HepG2 (cell line): ENCODE data around the gene CCDC54. TPM values are rescaled to one million over a fixed set of nuclear protein-coding genes. Genes with fewer than 3 reads are reported as not detected.

Experiments
- ATAC-seq: fragments of 200-7000 bp; cut with Tn5 transposase; 3 replicates; pipeline ENCODE4 v1.9.1; 2020; ENCODE audit warnings: mild to moderate bottlenecking, moderate library complexity
- BruUV-seq: library from RNA; stranded (reverse); fragments of 400-500 nt; replicated peaks from 2 replicates; lab custom pipeline; 2021; lab: Mats Ljungman, UMichigan
- CTCF ChIA-PET: fragments of 300-600 bp; formaldehyde crosslinking; extraction: SDS; loops from one replicate; lab custom pipeline; 2021; ENCODE audit warnings: low total read pairs, inconsistent platforms, low intra/inter-chr PET ratio; lab: Yijun Ruan, JAX
- POLR2A ChIA-PET: fragments of 350-600 bp; sonication (Branson Sonifier 250); formaldehyde crosslinking; loops from one replicate; lab custom pipeline; 2020; ENCODE audit warnings: antibody characterized with exemption, inconsistent platforms; lab: Yijun Ruan, JAX
- DNase-seq: peaks from one replicate; pipeline ENCODE4 v3.0.0-alpha.2; 2015; ENCODE audit warnings: low spot score
- FAIRE-seq: peaks from 3 replicates; lab custom pipeline; 2011; peaks lifted over from hg19 to GRCh38; lab: Jason Lieb, UNC
- H2AFZ ChIP-seq: one replicate; pipeline ENCODE4 v1.6.1; 2011; ENCODE audit warnings: low read length, inconsistent platforms
- H3K27ac ChIP-seq: fragments of 300-600 bp; 3 replicates; pipeline ENCODE4 v1.8.0; 2011; ENCODE audit warnings: mixed run types, mild to moderate bottlenecking, mixed read lengths, low read length, inconsistent platforms; ENCODE audit not compliant: insufficient read depth; ENCODE audit errors: extremely low read length
- H3K27me3 ChIP-seq, 2 experiments: fragments of 200-600 bp in 1 of 2; 2 replicates in 1 of 2; 3 replicates in 1 of 2; pipeline versions ENCODE4 v1.6.0 to v1.8.0; 2011; ENCODE audit warnings: low read length in 2 of 2, mild to moderate bottlenecking in 2 of 2, moderate library complexity in 2 of 2, inconsistent platforms in 1 of 2; ENCODE audit not compliant: insufficient read depth in 2 of 2, control insufficient read depth in 1 of 2
- H3K36me3 ChIP-seq, 2 experiments: fragments of 200-600 bp in 1 of 2; replicated peaks in 1 of 2; 2 replicates in 1 of 2; 3 replicates in 1 of 2; pipeline versions ENCODE4 v1.5.1 to v1.8.0; 2011; ENCODE audit warnings: low read length in 2 of 2, inconsistent platforms in 1 of 2; ENCODE audit not compliant: insufficient read depth in 2 of 2, control insufficient read depth in 1 of 2
- H3K4me1 ChIP-seq: 2 replicates; pipeline ENCODE4 v1.5.1; 2012; ENCODE audit warnings: low read length, inconsistent platforms; ENCODE audit not compliant: insufficient read depth
- H3K4me2 ChIP-seq: 2 replicates; pipeline ENCODE4 v1.6.0; 2011; ENCODE audit warnings: low read depth, low read length, inconsistent platforms
- H3K4me3 ChIP-seq, 3 experiments: fragments of 200-600 bp in 1 of 3; sonication (generic), shearing (Covaris generic) in 1 of 3; replicated peaks in 1 of 3; 2 replicates each; pipeline ENCODE4 v1.5.1; 2011 to 2016; ENCODE audit warnings: low read length in 3 of 3, inconsistent platforms in 2 of 3, low read depth in 2 of 3, mild to moderate bottlenecking in 2 of 3, control low read depth in 1 of 3, mixed read lengths in 1 of 3; ENCODE audit not compliant: insufficient read depth in 1 of 3
- H3K79me2 ChIP-seq: one replicate; pipeline ENCODE4 v1.6.1; 2011; ENCODE audit warnings: low read length, inconsistent platforms; ENCODE audit not compliant: insufficient read depth
- H3K9ac ChIP-seq: 2 replicates; pipeline ENCODE4 v1.6.0; 2011; ENCODE audit warnings: mild to moderate bottlenecking, low read depth, low read length, inconsistent platforms; ENCODE audit not compliant: insufficient read depth
- H3K9me3 ChIP-seq: 2 replicates; pipeline ENCODE4 v1.5.1; 2012; ENCODE audit warnings: mild to moderate bottlenecking, low read length
- H4K20me1 ChIP-seq: 2 replicates; pipeline ENCODE4 v1.6.0; 2011; ENCODE audit warnings: inconsistent platforms, mild to moderate bottlenecking, low read length, moderate library complexity; ENCODE audit not compliant: insufficient read depth
- CC2D1A ChIP-seq: sonication (generic); formaldehyde crosslinking; IDR thresholded peaks from 2 replicates; pipeline ENCODE4 v1.8.1; 2023; ENCODE audit warnings: mild to moderate bottlenecking, missing genetic modification reagents
- EZH2 ChIP-seq: conservative IDR thresholded peaks from 2 replicates; pipeline ENCODE4 v1.6.1; 2012; ENCODE audit warnings: mild to moderate bottlenecking, low read depth, low read length, moderate library complexity
- IKZF1 ChIP-seq: fragments of 450-650 bp; IDR thresholded peaks from 2 replicates; pipeline ENCODE4 v1.7.1; 2016
- NBN ChIP-seq: fragments of 450-650 bp; conservative IDR thresholded peaks from 2 replicates; pipeline ENCODE4 v1.6.1; 2017
- NFIB ChIP-seq: sonication (generic); formaldehyde crosslinking; IDR thresholded peaks from 2 replicates; pipeline ENCODE4 v1.9.0; 2021; ENCODE audit warnings: missing genetic modification reagents, mild to moderate bottlenecking, borderline replicate concordance
- NR2F1 ChIP-seq, 2 experiments: fragments of 450-650 bp in 1 of 2; formaldehyde crosslinking in 1 of 2; IDR thresholded peaks; 2 replicates each; pipeline versions ENCODE4 v1.5.0 to v1.6.1; 2016 to 2020; ENCODE audit warnings: mild to moderate bottlenecking in 1 of 2, missing compliant biosample characterization in 1 of 2, missing genetic modification reagents in 1 of 2, moderate library complexity in 1 of 2
- SETDB1 ChIP-seq: sonication (generic); formaldehyde crosslinking; IDR thresholded peaks from 2 replicates; pipeline ENCODE4 v1.5.1; 2020; ENCODE audit warnings: missing genetic modification reagents, mild to moderate bottlenecking, borderline replicate concordance
- SP1 ChIP-seq, 2 experiments: fragments of 450-650 bp in 1 of 2; sonication (generic) in 1 of 2; formaldehyde crosslinking in 1 of 2; IDR thresholded peaks; 2 replicates each; pipeline versions ENCODE4 v1.4.0 to v1.6.1; 2016 to 2020; ENCODE audit warnings: missing genetic modification reagents in 1 of 2
- SRY ChIP-seq: sonication (generic); formaldehyde crosslinking; IDR thresholded peaks from 2 replicates; pipeline ENCODE4 v1.8.0; 2022; ENCODE audit warnings: mild to moderate bottlenecking, missing genetic modification reagents
- SYNCRIP ChIP-seq: fragments of 200-400 bp; formaldehyde crosslinking; IDR thresholded peaks from 2 replicates; pipeline ENCODE4 v1.6.1; 2018; ENCODE audit warnings: mild to moderate bottlenecking, low read depth, low read length; ENCODE audit not compliant: insufficient read depth
- ZFP37 ChIP-seq: sonication (generic); formaldehyde crosslinking; IDR thresholded peaks from 2 replicates; pipeline ENCODE4 v1.4.0; 2020; ENCODE audit warnings: missing genetic modification reagents, borderline replicate concordance
- ZFYVE20 ChIP-seq: sonication (generic); formaldehyde crosslinking; IDR thresholded peaks from 2 replicates; pipeline ENCODE4 v1.8.0; 2023; ENCODE audit warnings: low read depth, mild to moderate bottlenecking, moderate library complexity, missing genetic modification reagents, borderline replicate concordance
- ZNF17 ChIP-seq: sonication (generic); formaldehyde crosslinking; IDR thresholded peaks from 2 replicates; pipeline ENCODE4 v1.5.0; 2020; ENCODE audit warnings: mild to moderate bottlenecking, missing genetic modification reagents
- ZNF205 ChIP-seq: IDR thresholded peaks from 2 replicates; pipeline ENCODE4 v1.6.1; 2018; ENCODE audit warnings: missing biosample characterization, missing genetic modification reagents
- ZNF274 ChIP-seq: sonication (generic); formaldehyde crosslinking; IDR thresholded peaks from 2 replicates; pipeline ENCODE4 v1.5.1; 2020; ENCODE audit warnings: mild to moderate bottlenecking, missing genetic modification reagents
- ZNF746 ChIP-seq: sonication (generic); formaldehyde crosslinking; IDR thresholded peaks from 2 replicates; pipeline ENCODE4 v1.8.0; 2022; ENCODE audit warnings: mild to moderate bottlenecking, missing genetic modification reagents
- WGBS: methylation state at CpG from one replicate; pipeline ENCODE4 v1.1.6; 2017; ENCODE audit warnings: low lambda C conversion rate; 5-methylcytosine and 5-hydroxymethylcytosine counted together
- in situ Hi-C: cut with HindIII; loops from 2 replicates; pipeline ENCODE4 v1.10.0; 2017; ENCODE audit warnings: low pct_unique_long_range_greater_than_20kb; ENCODE audit not compliant: extremely low pct_ligation_motif_present
- intact Hi-C: fragments of 100-400 bp; cut with micrococcal nuclease; formaldehyde crosslinking; loops from one replicate; pipeline ENCODE4 v1.10.0; 2022; ENCODE audit not compliant: unreplicated experiment
- polyA plus RNA-seq, 8 experiments: library from polyadenylated mRNA; depleted of rRNA in 3 of 8; stranded (reverse) in 7 of 8; unstranded in 1 of 8; fragments of >200 nt; fragmentation: Illumina TruSeq in 4 of 8; extraction: Trizol in 4 of 8; gene quantifications; 2 replicates each; pipeline versions ENCODE4 v1.2.1 to v1.2.3, GENCODE V29; 2011 to 2016; ENCODE audit warnings: low read depth in 4 of 8, missing spikeins in 1 of 8, mixed read lengths in 1 of 8; ENCODE audit not compliant: insufficient read depth in 1 of 8
- total RNA-seq, 5 experiments: library from RNA; depleted of rRNA; stranded (reverse); fragments of >200 nt; fragmentation: Illumina TruSeq; extraction: Trizol; gene quantifications; 2 replicates each; pipeline ENCODE4 v1.2.3, GENCODE V29; 2016; ENCODE audit warnings: low read depth in 1 of 5

CCDC54 gene
- total and polyA plus RNA-seq, 2 of the 13 experiments (the other 11 are each of a cell fraction or from before 2014, with no cell fraction given) = not detected

GRCh38 chr3:107416138-107416537 is 38.9 kb downstream of the CCDC54 start:
- POLR2A ChIA-PET = no interaction called here
- intact Hi-C loops = no loop called here
- Histone ChIP-seq H3K79me2 (no peaks in the 10 kb centered on the region), H2AFZ (no peak overlapping the region), H4K20me1 (no peaks in the 10 kb centered on the region), H3K27me3 (no peaks in the 10 kb centered on the region), H3K9ac (no peak overlapping the region), H3K4me1 (no peaks in the 10 kb centered on the region), H3K36me3 (no peaks in the 10 kb centered on the region), H3K4me3 (no peak overlapping the region), H3K27ac (no peak overlapping the region), H3K9me3 (no peaks in the 10 kb centered on the region), H3K4me2 (no peak overlapping the region)
- no TSS peak for BruUV-seq
- TF ChIP-seq SETDB1 (CRISPR knock-in tag) = no peak
- no peak for TF ChIP-seq ZFYVE20 (CRISPR knock-in tag)
- TF ChIP-seq NFIB (CRISPR knock-in tag) = no peak
- TF ChIP-seq CC2D1A (CRISPR knock-in tag) = no peak
- TF ChIP-seq ZNF274 = no peak
- no peak for TF ChIP-seq NR2F1 (CRISPR knock-in tag; IDR thresholded peaks at IDR 0.05)
- TF ChIP-seq NBN = no peak
- TF ChIP-seq SRY (CRISPR knock-in tag) = no peak
- no peak for TF ChIP-seq ZNF746 (CRISPR knock-in tag)
- no peak for TF ChIP-seq SP1 (IDR thresholded peaks at IDR 0.05)
- TF ChIP-seq SP1 (CRISPR knock-in tag; IDR thresholded peaks at IDR 0.05) = no peak
- TF ChIP-seq EZH2 = no peak
- TF ChIP-seq ZNF205 = no peak
- no peak for TF ChIP-seq ZNF17 (CRISPR knock-in tag)
- no peak for TF ChIP-seq IKZF1
- TF ChIP-seq SYNCRIP = no peak
- no peak for TF ChIP-seq ZFP37 (CRISPR knock-in tag)
- CTCF ChIA-PET = no interaction called here
- 1% methylated on average over 3 of the region's 3 CpGs for WGBS
- FAIRE-seq (no peak), ATAC-seq (no peak), DNase-seq (no peak)
- in situ Hi-C loops = no loop called here
